ENCODE measurements around the gene SORL1. TPM values are rescaled to one million over a fixed set of nuclear protein-coding genes. Genes with fewer than 3 reads are reported as not detected.

The SORL1 gene
- total RNA-seq, 1 donor from 2014 or later: 4.6 TPM

DNA sequence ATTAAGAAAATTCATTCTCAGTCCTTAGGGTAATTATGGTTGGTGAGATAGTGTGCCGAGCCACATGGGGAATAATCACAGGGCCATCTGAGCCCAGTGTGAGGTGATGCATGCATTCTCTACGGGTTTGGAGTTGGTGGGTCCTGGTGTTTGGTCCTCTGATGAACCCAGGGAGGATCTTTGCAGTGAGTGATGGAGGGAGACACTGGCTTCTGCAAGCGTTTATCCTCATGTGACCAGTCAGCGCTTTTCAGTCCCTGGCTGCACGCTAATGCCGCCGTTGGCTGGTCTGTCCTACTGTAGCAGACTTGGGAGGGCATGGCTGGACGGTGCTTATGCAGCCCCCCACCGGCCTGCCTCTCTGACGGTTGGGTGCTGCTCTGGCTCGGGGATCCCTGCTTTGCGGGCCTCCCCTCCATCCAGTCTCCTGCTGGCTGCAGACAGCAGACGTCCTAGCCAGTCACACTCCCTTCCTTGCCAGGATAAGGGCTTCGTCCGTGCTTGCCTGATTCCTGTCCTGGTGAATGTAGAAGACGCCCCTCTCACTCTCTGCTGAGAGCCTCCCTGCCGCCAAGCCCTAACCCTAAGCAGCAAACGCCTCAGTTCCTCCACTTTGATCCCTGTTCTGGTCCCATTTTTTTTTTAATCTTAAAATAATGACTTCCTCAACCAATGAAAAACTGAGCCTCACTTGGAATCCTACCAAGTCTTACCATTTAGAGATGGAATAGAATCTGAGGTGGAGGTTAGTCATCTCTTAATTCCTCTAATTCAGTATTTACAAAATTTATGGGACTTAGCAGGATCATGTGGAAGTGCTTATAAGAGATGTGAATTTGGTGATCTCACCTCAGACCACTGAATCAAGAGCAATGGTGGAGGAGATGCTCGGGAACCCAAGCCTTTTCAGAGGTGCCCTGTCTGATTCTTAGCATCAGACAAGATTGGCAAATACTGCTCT lies 144.4 kb downstream of the SORL1 start:
- no peak for DNase-seq (ENCODE audit: low spot score)
- TF ChIP-seq, protein P1, sequence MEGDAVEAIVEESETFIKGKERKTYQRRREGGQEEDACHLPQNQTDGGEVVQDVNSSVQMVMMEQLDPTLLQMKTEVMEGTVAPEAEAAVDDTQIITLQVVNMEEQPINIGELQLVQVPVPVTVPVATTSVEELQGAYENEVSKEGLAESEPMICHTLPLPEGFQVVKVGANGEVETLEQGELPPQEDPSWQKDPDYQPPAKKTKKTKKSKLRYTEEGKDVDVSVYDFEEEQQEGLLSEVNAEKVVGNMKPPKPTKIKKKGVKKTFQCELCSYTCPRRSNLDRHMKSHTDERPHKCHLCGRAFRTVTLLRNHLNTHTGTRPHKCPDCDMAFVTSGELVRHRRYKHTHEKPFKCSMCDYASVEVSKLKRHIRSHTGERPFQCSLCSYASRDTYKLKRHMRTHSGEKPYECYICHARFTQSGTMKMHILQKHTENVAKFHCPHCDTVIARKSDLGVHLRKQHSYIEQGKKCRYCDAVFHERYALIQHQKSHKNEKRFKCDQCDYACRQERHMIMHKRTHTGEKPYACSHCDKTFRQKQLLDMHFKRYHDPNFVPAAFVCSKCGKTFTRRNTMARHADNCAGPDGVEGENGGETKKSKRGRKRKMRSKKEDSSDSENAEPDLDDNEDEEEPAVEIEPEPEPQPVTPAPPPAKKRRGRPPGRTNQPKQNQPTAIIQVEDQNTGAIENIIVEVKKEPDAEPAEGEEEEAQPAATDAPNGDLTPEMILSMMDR (IDR thresholded peaks at IDR 0.05; ENCODE audit: unreplicated experiment): no peak
- Mint-ChIP-seq H3K27ac (ENCODE audit: unreplicated experiment) (no peak overlapping the region), H3K36me3 (ENCODE audit: low read depth, unreplicated experiment) (peaks cover 5% of the 10 kb centered on the region), H3K27me3 (ENCODE audit: unreplicated experiment) (peaks cover 2% of the 10 kb centered on the region), H3K9me3 (ENCODE audit: unreplicated experiment) (no peaks in the 10 kb centered on the region), H3K4me1 (ENCODE audit: unreplicated experiment) (peaks cover 7% of the 10 kb centered on the region), H3K4me3 (ENCODE audit: unreplicated experiment) (no peak overlapping the region)

DNA sequence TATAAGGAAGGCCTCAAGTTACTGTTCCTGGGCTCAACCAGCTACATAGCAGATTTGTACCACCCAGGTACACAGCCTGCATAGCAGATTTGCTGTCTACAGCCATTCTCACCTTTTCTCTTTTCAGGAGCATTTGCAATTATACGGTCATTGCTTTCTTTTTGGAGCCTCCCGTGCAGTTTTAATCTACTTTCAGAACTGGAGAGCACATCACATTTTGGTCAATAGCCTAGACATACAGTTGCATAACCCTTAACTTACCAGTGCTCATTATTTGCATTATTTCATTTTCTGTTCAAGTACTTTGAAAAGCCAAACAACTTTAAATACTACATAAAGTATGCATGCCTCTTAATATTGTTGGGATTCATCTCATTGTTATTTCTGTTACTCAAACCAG lies 151.2 kb downstream of the SORL1 start:
- Mint-ChIP-seq H3K27ac (ENCODE audit: unreplicated experiment) (no peak overlapping the region), H3K4me3 (ENCODE audit: unreplicated experiment) (no peak overlapping the region), H3K27me3 (ENCODE audit: unreplicated experiment) (no peaks in the 10 kb centered on the region), H3K4me1 (ENCODE audit: unreplicated experiment) (no peaks in the 10 kb centered on the region), H3K36me3 (ENCODE audit: low read depth, unreplicated experiment) (no peaks in the 10 kb centered on the region), H3K9me3 (ENCODE audit: unreplicated experiment) (no peaks in the 10 kb centered on the region)
- TF ChIP-seq, protein P1 (IDR thresholded peaks at IDR 0.05; ENCODE audit: unreplicated experiment): no peak
- DNase-seq (ENCODE audit: low spot score): no peak

DNA sequence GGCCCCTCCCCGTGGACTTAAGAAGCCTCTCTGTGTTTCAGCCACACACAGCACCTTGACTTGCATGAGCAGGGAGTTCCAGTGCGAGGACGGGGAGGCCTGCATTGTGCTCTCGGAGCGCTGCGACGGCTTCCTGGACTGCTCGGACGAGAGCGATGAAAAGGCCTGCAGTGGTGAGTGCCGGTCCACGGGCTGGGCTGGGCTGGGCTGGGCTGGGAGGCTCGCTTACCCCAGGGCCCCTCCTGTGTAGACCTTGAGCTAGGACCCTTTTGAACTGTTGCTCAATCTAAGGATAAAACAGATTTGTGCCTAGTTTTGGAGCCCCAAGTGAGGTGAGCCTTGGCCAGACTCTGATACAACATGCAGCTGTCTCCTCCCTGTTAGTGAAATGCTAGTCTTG lies 152.0 kb downstream of the SORL1 start:
- TF ChIP-seq, protein P1 (IDR thresholded peaks at IDR 0.05; ENCODE audit: unreplicated experiment): no peak
- Mint-ChIP-seq H3K4me1 (ENCODE audit: unreplicated experiment) (no peaks in the 10 kb centered on the region), H3K27ac (ENCODE audit: unreplicated experiment) (no peak overlapping the region), H3K27me3 (ENCODE audit: unreplicated experiment) (no peaks in the 10 kb centered on the region), H3K4me3 (ENCODE audit: unreplicated experiment) (no peak overlapping the region), H3K36me3 (ENCODE audit: low read depth, unreplicated experiment) (no peaks in the 10 kb centered on the region), H3K9me3 (ENCODE audit: unreplicated experiment) (no peaks in the 10 kb centered on the region)
- DNase-seq (ENCODE audit: low spot score): no peak

DNA sequence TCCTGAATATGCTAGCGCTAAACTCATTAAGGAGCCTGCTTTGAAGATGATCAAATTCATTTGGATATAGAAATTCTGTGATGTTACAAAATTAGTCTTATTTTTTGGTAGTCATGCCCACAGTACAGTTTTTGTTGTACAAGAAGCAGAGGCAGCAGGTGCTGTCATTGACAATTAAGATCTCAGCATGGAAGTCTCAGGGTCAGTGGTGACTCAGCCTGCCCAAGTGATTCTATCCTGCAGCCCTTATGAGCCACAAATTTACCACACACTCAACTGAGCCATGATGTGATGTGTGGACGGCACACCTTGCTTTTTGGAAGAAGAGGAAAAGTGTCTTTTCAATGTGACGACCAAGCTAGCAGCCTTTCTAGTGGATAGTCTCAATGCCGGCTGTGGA lies 154.2 kb downstream of the SORL1 start:
- Mint-ChIP-seq H3K27ac (ENCODE audit: unreplicated experiment) (no peak overlapping the region), H3K4me1 (ENCODE audit: unreplicated experiment) (no peaks in the 10 kb centered on the region), H3K4me3 (ENCODE audit: unreplicated experiment) (no peak overlapping the region), H3K9me3 (ENCODE audit: unreplicated experiment) (no peaks in the 10 kb centered on the region), H3K27me3 (ENCODE audit: unreplicated experiment) (no peaks in the 10 kb centered on the region), H3K36me3 (ENCODE audit: low read depth, unreplicated experiment) (no peaks in the 10 kb centered on the region)
- TF ChIP-seq, protein P1 (IDR thresholded peaks at IDR 0.05; ENCODE audit: unreplicated experiment): no peak
- DNase-seq (ENCODE audit: low spot score): no peak

DNA sequence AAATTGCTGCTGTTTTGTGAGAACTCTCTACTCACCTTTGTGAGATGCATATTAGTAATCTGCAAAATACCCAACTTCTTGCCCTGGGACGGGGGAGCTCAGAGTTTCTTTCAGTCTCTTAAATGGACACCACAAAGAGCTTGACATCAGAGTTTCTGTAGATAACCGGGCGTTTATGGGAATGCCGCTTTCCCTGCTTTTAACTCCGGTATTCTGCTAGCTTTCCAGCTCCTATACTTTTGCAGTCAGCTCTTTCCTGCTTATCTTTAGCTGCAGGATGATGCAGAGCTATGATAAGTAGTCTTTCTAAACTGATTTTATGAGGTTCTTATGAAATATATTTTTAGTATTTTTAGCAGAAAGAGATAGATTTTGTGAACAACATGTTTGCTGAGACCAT lies 155.2 kb downstream of the SORL1 start:
- Mint-ChIP-seq H3K27me3 (ENCODE audit: unreplicated experiment) (no peaks in the 10 kb centered on the region), H3K4me3 (ENCODE audit: unreplicated experiment) (no peak overlapping the region), H3K4me1 (ENCODE audit: unreplicated experiment) (no peaks in the 10 kb centered on the region), H3K36me3 (ENCODE audit: low read depth, unreplicated experiment) (no peaks in the 10 kb centered on the region), H3K9me3 (ENCODE audit: unreplicated experiment) (no peaks in the 10 kb centered on the region), H3K27ac (ENCODE audit: unreplicated experiment) (no peak overlapping the region)
- TF ChIP-seq, protein P1 (IDR thresholded peaks at IDR 0.05; ENCODE audit: unreplicated experiment): no peak
- DNase-seq (ENCODE audit: low spot score): no peak
